Mesenchymal stem cell (in vitro differentiated cells and primary cell): Measurements from ENCODE around the gene USP5.

Source experiments
- DNase-seq: peaks from one replicate; pipeline ENCODE4 v3.0.0-alpha.2; 2013
- H2AFZ ChIP-seq: one replicate; pipeline ENCODE4 v1.6.1; 2013; ENCODE audit warnings: low read depth, mild to moderate bottlenecking, control low read depth, inconsistent platforms, low read length, moderate library complexity
- H2AK5ac ChIP-seq: 2 replicates; pipeline ENCODE4 v1.6.1; 2013; ENCODE audit warnings: low read length, moderate library complexity, mild to moderate bottlenecking, inconsistent platforms; ENCODE audit not compliant: severe bottlenecking
- H2BK120ac ChIP-seq: one replicate; pipeline ENCODE4 v1.6.1; 2013; ENCODE audit warnings: low read depth, mild to moderate bottlenecking, inconsistent platforms, low read length, moderate library complexity
- H2BK12ac ChIP-seq, 2 experiments: one replicate each; pipeline ENCODE4 v1.6.1; 2013; ENCODE audit warnings: inconsistent platforms in 2 of 2, low read length in 2 of 2, mild to moderate bottlenecking in 2 of 2, moderate library complexity in 2 of 2, control low read depth in 1 of 2
- H2BK15ac ChIP-seq: one replicate; pipeline ENCODE4 v1.6.1; 2013; ENCODE audit warnings: mild to moderate bottlenecking, low read depth, inconsistent platforms; ENCODE audit not compliant: poor library complexity, severe bottlenecking
- H2BK5ac ChIP-seq: 2 replicates; pipeline ENCODE4 v1.6.1; 2013; ENCODE audit warnings: low read depth, mild to moderate bottlenecking, low read length, control low read depth, inconsistent platforms; ENCODE audit not compliant: poor library complexity, severe bottlenecking
- H3K14ac ChIP-seq, 2 experiments: one replicate each; pipeline ENCODE4 v1.6.1; 2013; ENCODE audit warnings: inconsistent platforms in 2 of 2, low read length in 2 of 2, control low read depth in 1 of 2, mild to moderate bottlenecking in 1 of 2, moderate library complexity in 1 of 2
- H3K18ac ChIP-seq, 2 experiments: one replicate each; pipeline ENCODE4 v1.6.1; 2013; ENCODE audit warnings: inconsistent platforms in 2 of 2, low read length in 2 of 2, control low read depth in 1 of 2, low read depth in 1 of 2, mild to moderate bottlenecking in 1 of 2
- H3K23ac ChIP-seq, 2 experiments: one replicate each; pipeline ENCODE4 v1.6.1; 2013; ENCODE audit warnings: inconsistent platforms in 2 of 2, low read length in 2 of 2, mild to moderate bottlenecking in 2 of 2, moderate library complexity in 2 of 2, control low read depth in 1 of 2
- H3K27ac ChIP-seq: 2 replicates; pipeline ENCODE4 v1.5.1; 2013; ENCODE audit warnings: mild to moderate bottlenecking, moderate library complexity, low read length, control low read depth, inconsistent platforms; ENCODE audit not compliant: poor library complexity, severe bottlenecking
- H3K27me3 ChIP-seq, 2 experiments: 2 replicates each; pipeline versions ENCODE4 v1.6.1 to v1.7.0; 2013; ENCODE audit warnings: low read length in 2 of 2, mild to moderate bottlenecking in 2 of 2, moderate library complexity in 2 of 2, control low read depth in 1 of 2, inconsistent platforms in 1 of 2; ENCODE audit not compliant: control insufficient read depth in 1 of 2, insufficient read depth in 1 of 2
- H3K36me3 ChIP-seq, 2 experiments: 2 replicates each; pipeline versions ENCODE4 v1.6.1 to v1.7.0; 2013; ENCODE audit warnings: low read length in 2 of 2, control low read depth in 1 of 2, inconsistent platforms in 1 of 2, low read depth in 1 of 2, mild to moderate bottlenecking in 1 of 2; ENCODE audit not compliant: insufficient read depth in 2 of 2, control insufficient read depth in 1 of 2
- H3K4ac ChIP-seq, 2 experiments: one replicate each; pipeline ENCODE4 v1.6.1; 2013; ENCODE audit warnings: inconsistent platforms in 2 of 2, low read length in 2 of 2, mild to moderate bottlenecking in 2 of 2, moderate library complexity in 2 of 2, control low read depth in 1 of 2, low read depth in 1 of 2
- H3K4me1 ChIP-seq: 2 replicates; pipeline ENCODE4 v1.6.1; 2013; ENCODE audit warnings: low read depth, low read length, control low read depth; ENCODE audit not compliant: control insufficient read depth, insufficient read depth
- H3K4me2 ChIP-seq: 2 replicates; pipeline ENCODE4 v1.6.1; 2013; ENCODE audit warnings: low read length, mild to moderate bottlenecking, inconsistent platforms; ENCODE audit not compliant: poor library complexity, severe bottlenecking
- H3K4me3 ChIP-seq, 2 experiments: 2 replicates each; pipeline versions ENCODE4 v1.5.1 to v1.7.0; 2013; ENCODE audit warnings: low read length in 2 of 2, mild to moderate bottlenecking in 2 of 2, control low read depth in 1 of 2, low read depth in 1 of 2; ENCODE audit not compliant: insufficient read depth in 1 of 2
- H3K79me1 ChIP-seq: replicated peaks from 2 replicates; pipeline ENCODE4 v1.6.1; 2013; ENCODE audit warnings: mild to moderate bottlenecking, control low read depth, low read length, inconsistent platforms; ENCODE audit not compliant: poor library complexity, severe bottlenecking
- H3K9ac ChIP-seq: 2 replicates; pipeline ENCODE4 v1.7.0; 2013; ENCODE audit warnings: mild to moderate bottlenecking, low read length, moderate library complexity
- H3K9me3 ChIP-seq: 2 replicates; pipeline ENCODE4 v1.7.0; 2013; ENCODE audit warnings: mild to moderate bottlenecking, low read length; ENCODE audit not compliant: control insufficient read depth
- H4K8ac ChIP-seq: one replicate; pipeline ENCODE4 v1.6.1; 2013; ENCODE audit warnings: inconsistent platforms, mild to moderate bottlenecking, low read length, moderate library complexity
- H4K91ac ChIP-seq: one replicate; pipeline ENCODE4 v1.6.1; 2013; ENCODE audit warnings: mild to moderate bottlenecking, low read length, inconsistent platforms
- whole genome bisulfite sequencing: methylation state at CpG from one replicate; pipeline ENCODE4 v1.1.7; 2013; ENCODE audit warnings: mixed read lengths; 5-methylcytosine and 5-hydroxymethylcytosine counted together

Gene USP5

DNA sequence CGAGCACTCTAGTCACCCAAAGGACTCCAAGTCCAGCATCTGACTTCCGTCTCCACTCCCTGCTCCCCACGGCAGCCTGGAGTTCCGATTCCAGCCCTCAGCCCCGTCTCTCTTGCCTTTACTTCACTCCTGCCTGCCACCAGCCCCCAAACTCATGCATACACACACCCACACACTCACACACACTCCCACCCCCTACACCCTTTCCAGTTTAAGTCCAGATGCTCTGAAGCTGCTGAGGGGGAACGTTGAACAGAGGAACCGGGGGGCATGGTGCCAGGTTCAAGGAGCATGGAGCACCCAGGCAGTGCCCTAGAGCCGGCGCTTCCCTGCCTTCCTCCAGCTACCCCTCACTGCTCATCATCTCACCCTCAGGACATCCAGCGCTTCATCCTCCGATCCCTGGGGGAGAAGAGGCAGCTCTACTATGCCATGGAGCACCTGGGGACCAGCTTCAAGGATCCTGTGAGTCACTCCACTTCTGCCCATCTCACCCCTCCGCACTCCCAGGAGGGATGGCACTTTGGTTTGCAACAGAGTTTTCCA lies 20.4 kb upstream of the USP5 start:
- Histone ChIP-seq H2BK15ac (no peak overlapping the region), H3K4me2 (no peak overlapping the region), H3K27me3 (no peaks in the 10 kb centered on the region), H3K9ac (no peak overlapping the region), H2AK5ac (no peak overlapping the region), H2BK5ac (no peak overlapping the region), H2BK120ac (no peak overlapping the region), H3K4me1 (peaks cover 24% of the 10 kb centered on the region), H3K27ac (no peak overlapping the region), H3K14ac (no peak overlapping the region), H3K36me3 (peaks cover 43 to 51% of the 10 kb centered on the region in 2 experiments), H3K18ac (no peak overlapping the region), H2BK12ac (no peak overlapping the region), H3K9me3 (no peaks in the 10 kb centered on the region), H3K4ac (no peak overlapping the region), H4K8ac (no peak overlapping the region), H2AFZ (no peak overlapping the region), H3K4me3 (no peak overlapping the region), H3K79me1 (peaks cover 35% of the 10 kb centered on the region), H3K23ac (no peak overlapping the region), H4K91ac (no peak overlapping the region)
- 96% methylated on average over 12 of the region's 12 CpGs for WGBS
- no peak for DNase-seq

DNA sequence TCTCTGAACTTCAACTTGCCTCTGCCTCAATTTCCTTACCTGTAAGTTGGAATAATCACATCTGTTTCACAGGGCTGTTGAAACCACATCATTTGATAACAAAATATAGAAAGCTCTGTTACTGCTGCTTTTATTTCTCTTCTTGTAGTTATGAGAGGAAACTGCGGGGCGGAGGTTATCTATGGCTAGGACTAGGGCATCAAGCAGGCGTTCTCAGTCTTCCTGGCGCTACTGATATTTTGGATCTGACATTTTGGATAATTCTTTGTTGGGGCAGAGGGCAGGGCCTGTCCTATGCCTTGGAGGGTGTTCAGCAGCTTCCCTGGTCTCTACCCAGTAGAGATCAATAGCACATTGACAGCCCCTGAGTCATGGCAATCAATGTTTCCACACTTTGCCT lies 19.8 kb upstream of the USP5 start:
- H2BK12ac ChIP-seq = no peak overlapping the region
- H3K4me3 ChIP-seq = no peak overlapping the region
- no peak overlapping the region for H3K9ac ChIP-seq
- H3K9me3 ChIP-seq = no peaks in the 10 kb centered on the region
- no peak overlapping the region for H3K4me2 ChIP-seq
- no peak overlapping the region for H4K91ac ChIP-seq
- peaks cover 47 to 57% of the 10 kb centered on the region in 2 experiments for H3K36me3 ChIP-seq
- WGBS = 98% methylated on average over 4 of the region's 4 CpGs
- no peak overlapping the region for H3K18ac ChIP-seq
- no peak overlapping the region for H4K8ac ChIP-seq
- H3K14ac ChIP-seq = no peak overlapping the region
- no peak overlapping the region for H2BK120ac ChIP-seq
- no peak overlapping the region for H2AFZ ChIP-seq
- H3K4ac ChIP-seq = no peak overlapping the region
- no peak overlapping the region for H2BK15ac ChIP-seq
- no peak overlapping the region for H2BK5ac ChIP-seq
- H3K27ac ChIP-seq = no peak overlapping the region
- no peak overlapping the region for H3K23ac ChIP-seq
- no peak for DNase-seq
- no peak overlapping the region for H2AK5ac ChIP-seq
- H3K27me3 ChIP-seq = no peaks in the 10 kb centered on the region
- peaks cover 34% of the 10 kb centered on the region for H3K79me1 ChIP-seq
- peaks cover 21% of the 10 kb centered on the region for H3K4me1 ChIP-seq

DNA sequence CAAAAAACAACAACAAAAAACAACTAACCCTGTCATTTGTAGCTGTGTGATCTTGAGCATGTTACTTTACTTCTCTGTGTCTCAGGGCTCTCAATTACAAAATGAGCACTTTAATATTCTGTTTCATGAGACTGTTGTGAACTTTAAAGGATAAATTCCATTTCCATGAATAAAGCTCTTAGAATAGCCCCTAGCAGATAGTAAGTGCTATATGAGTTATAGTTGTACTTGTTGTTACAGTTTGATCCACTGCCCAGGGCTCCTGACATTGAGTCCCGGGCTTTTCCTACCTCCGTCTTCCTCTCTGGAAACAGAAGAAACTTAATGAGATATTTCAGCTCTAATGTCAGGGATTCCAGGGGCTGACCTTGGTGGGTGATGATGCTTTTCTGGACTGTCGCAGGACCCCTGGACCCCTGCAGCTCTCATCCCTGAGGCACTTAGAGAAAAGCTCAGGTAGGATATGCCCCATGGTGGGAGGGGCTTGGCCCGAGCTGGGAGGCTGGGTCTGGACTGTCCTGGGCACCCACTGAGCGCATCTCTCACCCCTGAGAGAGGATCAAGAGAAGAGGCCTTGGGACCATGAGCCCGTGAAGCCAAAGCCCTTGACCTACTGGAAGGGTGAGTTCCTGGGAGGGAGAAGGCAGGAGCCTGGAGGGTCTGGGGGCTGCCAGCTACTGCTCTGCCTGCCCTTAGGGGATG lies 18.6 kb upstream of the USP5 start:
- H2BK12ac ChIP-seq = no peak overlapping the region
- no peaks in the 10 kb centered on the region for H3K27me3 ChIP-seq
- WGBS = 91% methylated on average over 6 of the region's 6 CpGs
- H3K9me3 ChIP-seq = no peaks in the 10 kb centered on the region
- H2BK5ac ChIP-seq = no peak overlapping the region
- no peak for DNase-seq
- no peak overlapping the region for H3K9ac ChIP-seq
- H2BK120ac ChIP-seq = no peak overlapping the region
- no peak overlapping the region for H3K14ac ChIP-seq
- no peak overlapping the region for H3K27ac ChIP-seq
- H2BK15ac ChIP-seq = no peak overlapping the region
- H3K4me3 ChIP-seq = no peak overlapping the region
- H3K23ac ChIP-seq = no peak overlapping the region
- H3K18ac ChIP-seq = no peak overlapping the region
- H3K4me2 ChIP-seq = no peak overlapping the region
- no peak overlapping the region for H2AK5ac ChIP-seq
- no peak overlapping the region for H2AFZ ChIP-seq
- H3K4ac ChIP-seq = no peak overlapping the region
- peaks cover 13% of the 10 kb centered on the region for H3K4me1 ChIP-seq
- peaks cover 40% of the 10 kb centered on the region for H3K79me1 ChIP-seq
- no peak overlapping the region for H4K91ac ChIP-seq
- H4K8ac ChIP-seq = no peak overlapping the region
- peaks cover 59 to 70% of the 10 kb centered on the region in 2 experiments for H3K36me3 ChIP-seq

DNA sequence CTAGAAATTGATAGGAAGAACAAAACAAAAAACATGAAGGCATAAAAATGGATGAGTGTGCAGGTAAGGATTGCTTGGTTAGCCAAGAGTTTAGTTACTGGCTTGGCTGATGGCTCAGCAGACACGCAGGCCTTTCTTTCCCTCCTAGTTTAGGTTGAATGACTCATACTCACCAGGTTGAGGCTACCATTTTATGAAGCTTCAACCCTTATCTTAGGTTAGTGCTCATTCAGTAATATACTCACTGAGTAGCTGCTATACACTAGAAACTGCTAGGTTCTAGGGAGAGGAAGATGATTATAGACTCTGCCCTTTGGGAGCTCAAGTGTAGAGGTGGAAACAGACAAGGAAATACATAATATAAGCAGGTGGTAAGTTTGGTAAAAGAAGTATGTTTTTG lies 17.7 kb upstream of the USP5 start:
- Histone ChIP-seq H2AK5ac (no peak overlapping the region), H2BK5ac (no peak overlapping the region), H4K8ac (no peak overlapping the region), H3K9me3 (no peaks in the 10 kb centered on the region), H2BK120ac (no peak overlapping the region), H3K4me2 (no peak overlapping the region), H3K9ac (no peak overlapping the region), H3K27ac (no peak overlapping the region), H2BK12ac (no peak overlapping the region), H3K4me3 (no peak overlapping the region), H3K79me1 (peaks cover 40% of the 10 kb centered on the region), H3K27me3 (no peaks in the 10 kb centered on the region), H3K14ac (no peak overlapping the region), H3K18ac (no peak overlapping the region), H3K23ac (no peak overlapping the region), H3K4ac (no peak overlapping the region), H3K36me3 (peaks cover 68 to 79% of the 10 kb centered on the region in 2 experiments), H4K91ac (no peak overlapping the region), H3K4me1 (peaks cover 13% of the 10 kb centered on the region), H2BK15ac (no peak overlapping the region), H2AFZ (no peak overlapping the region)
- no CpG with 5 or more reads among the region's 1 CpG for WGBS
- no peak for DNase-seq
